H1 (cell line): ENCODE results near the gene CLTCL1. TPM values are rescaled to one million over a fixed set of nuclear protein-coding genes. Genes with fewer than 3 reads are reported as not detected.
A peak's percentile ranks its signal among the peaks of the same experiment; 100 is the strongest.

Source experiments
- CTCF ChIA-PET: fragments of 300-600 bp; sonication (Branson Sonifier 250); formaldehyde crosslinking; loops from one replicate; lab custom pipeline; 2021; ENCODE audit not compliant: partially characterized antibody; lab: Charles Lee
- POLR2A ChIA-PET: fragments of 300-600 bp; sonication (Branson Sonifier 250); formaldehyde crosslinking; loops from one replicate; lab custom pipeline; 2021; ENCODE audit warnings: inconsistent platforms; ENCODE audit not compliant: partially characterized antibody; lab: Charles Lee
- DNase-seq, 2 experiments: peaks; one replicate each; pipeline versions ENCODE4 v3.0.0 to v3.0.0-alpha.2; 2010 to 2022; ENCODE audit warnings: low spot score in 2 of 2, low read depth in 1 of 2, mixed read lengths in 1 of 2
- FAIRE-seq: peaks from 2 replicates; lab custom pipeline; 2011; peaks lifted over from hg19 to GRCh38; lab: Jason Lieb, UNC
- H2AFZ ChIP-seq: 2 replicates; pipeline ENCODE4 v1.8.1; 2012; ENCODE audit warnings: low read length, inconsistent platforms
- H2AK5ac ChIP-seq: 2 replicates; pipeline ENCODE4 v1.6.1; 2013; ENCODE audit warnings: low read depth, low read length
- H2BK120ac ChIP-seq: replicated peaks from 2 replicates; pipeline ENCODE3; 2013; ENCODE audit warnings: low read depth, low read length, inconsistent platforms
- H2BK12ac ChIP-seq: 2 replicates; pipeline ENCODE4 v1.6.1; 2013; ENCODE audit warnings: low read depth, low read length
- H2BK15ac ChIP-seq: 2 replicates; pipeline ENCODE4 v1.6.1; 2013; ENCODE audit warnings: low read length
- H2BK20ac ChIP-seq: 2 replicates; pipeline ENCODE4 v1.6.1; 2013; ENCODE audit warnings: low read length
- H2BK5ac ChIP-seq: 2 replicates; pipeline ENCODE4 v1.6.1; 2013; ENCODE audit warnings: low read depth, low read length
- H3K14ac ChIP-seq: 2 replicates; pipeline ENCODE4 v1.6.1; 2013; ENCODE audit warnings: inconsistent platforms; ENCODE audit not compliant: insufficient read length
- H3K18ac ChIP-seq: 2 replicates; pipeline ENCODE4 v1.6.1; 2013; ENCODE audit warnings: low read length; ENCODE audit errors: extremely low read depth
- H3K23ac ChIP-seq: 2 replicates; pipeline ENCODE4 v1.6.1; 2013; ENCODE audit warnings: inconsistent platforms; ENCODE audit not compliant: insufficient read length
- H3K23me2 ChIP-seq: 2 replicates; pipeline ENCODE4 v1.6.1; 2013; ENCODE audit warnings: low read depth, low read length
- H3K27ac ChIP-seq: 2 replicates; pipeline ENCODE4 v1.6.1; 2011; ENCODE audit warnings: low read depth, low read length, inconsistent platforms
- H3K27me3 ChIP-seq, 4 experiments: replicated peaks in 1 of 4; 1 replicate in 1 of 4; 2 replicates in 3 of 4; pipeline versions ENCODE4 v1.6.1 to v1.8.1; 2011 to 2013; ENCODE audit warnings: low read length in 3 of 4, mild to moderate bottlenecking in 3 of 4, inconsistent platforms in 2 of 4, mixed read lengths in 2 of 4, moderate library complexity in 1 of 4; ENCODE audit not compliant: control insufficient read depth in 3 of 4, insufficient read depth in 3 of 4; ENCODE audit errors: extremely low read depth in 1 of 4
- H3K36me3 ChIP-seq, 4 experiments: 2 replicates each; pipeline versions ENCODE4 v1.6.1 to v1.8.1; 2011 to 2013; ENCODE audit warnings: mild to moderate bottlenecking in 4 of 4, low read length in 3 of 4, moderate library complexity in 2 of 4, control low read depth in 1 of 4, inconsistent platforms in 1 of 4; ENCODE audit not compliant: insufficient read depth in 4 of 4, control insufficient read depth in 2 of 4
- H3K4ac ChIP-seq: replicated peaks from 2 replicates; pipeline ENCODE3; 2013; ENCODE audit warnings: low read length, low read depth, mixed read lengths, inconsistent platforms; ENCODE audit not compliant: insufficient read length
- H3K4me1 ChIP-seq, 4 experiments: replicated peaks in 1 of 4; 1 replicate in 1 of 4; 2 replicates in 3 of 4; pipeline versions ENCODE4 v1.6.1 to v1.8.1; 2011 to 2013; ENCODE audit warnings: low read length in 3 of 4, inconsistent platforms in 2 of 4, mixed read lengths in 1 of 4; ENCODE audit not compliant: insufficient read depth in 4 of 4, control insufficient read depth in 3 of 4
- H3K4me2 ChIP-seq, 2 experiments: 2 replicates each; pipeline versions ENCODE4 v1.6.1 to v1.8.1; 2011 to 2013; ENCODE audit warnings: low read depth in 2 of 2, low read length in 2 of 2, control low read depth in 1 of 2, inconsistent platforms in 1 of 2, mild to moderate bottlenecking in 1 of 2; ENCODE audit not compliant: insufficient read depth in 1 of 2
- H3K4me3 ChIP-seq, 4 experiments: fragments of 200-600, 300-600 bp in 1 of 4; sonication (generic), shearing (Covaris generic), sonication (Bioruptor Twin) in 1 of 4; 2 replicates each; pipeline versions ENCODE4 v1.5.1 to v1.8.1; 2011 to 2016; ENCODE audit warnings: low read length in 4 of 4, low read depth in 3 of 4, control low read depth in 2 of 4, inconsistent platforms in 2 of 4, mild to moderate bottlenecking in 2 of 4, mixed read lengths in 1 of 4, moderate library complexity in 1 of 4; ENCODE audit not compliant: insufficient read depth in 2 of 4; ENCODE audit errors: extremely low read depth in 1 of 4
- H3K56ac ChIP-seq: replicated peaks from 2 replicates; pipeline ENCODE3; 2013; ENCODE audit warnings: low read depth, mild to moderate bottlenecking, mixed read lengths, low read length, inconsistent platforms; ENCODE audit not compliant: insufficient read length
- H3K79me1 ChIP-seq: 2 replicates; pipeline ENCODE4 v1.6.1; 2013; ENCODE audit warnings: low read depth, low read length, control low read depth
- H3K79me2 ChIP-seq, 2 experiments: 2 replicates each; pipeline versions ENCODE4 v1.6.1 to v1.8.1; 2012 to 2013; ENCODE audit warnings: low read length in 2 of 2, mild to moderate bottlenecking in 2 of 2, inconsistent platforms in 1 of 2; ENCODE audit not compliant: insufficient read depth in 2 of 2, control insufficient read depth in 1 of 2
- H3K9ac ChIP-seq, 4 experiments: replicated peaks in 1 of 4; 1 replicate in 1 of 4; 2 replicates in 3 of 4; pipeline versions ENCODE4 v1.6.1 to v1.8.1; 2011 to 2013; ENCODE audit warnings: low read depth in 3 of 4, low read length in 3 of 4, control low read depth in 2 of 4, mild to moderate bottlenecking in 2 of 4, moderate library complexity in 2 of 4, inconsistent platforms in 1 of 4; ENCODE audit errors: extremely low read depth in 1 of 4
- H3K9me3 ChIP-seq, 2 experiments: 2 replicates each; pipeline versions ENCODE4 v1.6.1 to v1.8.1; 2012 to 2013; ENCODE audit warnings: mild to moderate bottlenecking in 2 of 2, moderate library complexity in 2 of 2, control low read depth in 1 of 2, inconsistent platforms in 1 of 2, low read depth in 1 of 2, low read length in 1 of 2, mixed read lengths in 1 of 2; ENCODE audit not compliant: insufficient read depth in 2 of 2
- H4K20me1 ChIP-seq, 2 experiments: replicated peaks in 1 of 2; 2 replicates each; pipeline versions ENCODE3 to v1.8.1; 2011 to 2013; ENCODE audit warnings: inconsistent platforms in 2 of 2, low read length in 2 of 2, mild to moderate bottlenecking in 1 of 2; ENCODE audit not compliant: insufficient read depth in 2 of 2, control insufficient read depth in 1 of 2
- H4K5ac ChIP-seq: 2 replicates; pipeline ENCODE4 v1.6.1; 2013; ENCODE audit warnings: low read length, low read depth, mixed read lengths, inconsistent platforms; ENCODE audit not compliant: insufficient read length
- H4K8ac ChIP-seq: 2 replicates; pipeline ENCODE4 v1.8.0; 2013; ENCODE audit warnings: mild to moderate bottlenecking, moderate library complexity, low read length, inconsistent platforms; ENCODE audit not compliant: insufficient read depth; ENCODE audit errors: extremely low read depth
- H4K91ac ChIP-seq: replicated peaks from 2 replicates; pipeline ENCODE3; 2013; ENCODE audit warnings: low read length, mixed read lengths, inconsistent platforms; ENCODE audit not compliant: insufficient read length
- ASH2L ChIP-seq: fragments of 200-600, 300-600 bp; sonication (generic); IDR thresholded peaks from one replicate; pipeline ENCODE4 v1.7.1; 2017; ENCODE audit warnings: low read length
- BRCA1 ChIP-seq: IDR thresholded peaks from 2 replicates; pipeline ENCODE4 v1.6.1; 2012; ENCODE audit warnings: low read depth, low read length, improper control_type of control experiment
- HDAC2 ChIP-seq, 2 experiments: fragments of 300-600 bp in 1 of 2; sonication (generic) in 1 of 2; IDR thresholded peaks; 2 replicates each; pipeline ENCODE4 v1.6.1; 2011 to 2012; ENCODE audit warnings: low read depth in 2 of 2, low read length in 2 of 2, mild to moderate bottlenecking in 2 of 2, moderate library complexity in 2 of 2, borderline replicate concordance in 1 of 2, inconsistent platforms in 1 of 2
- NRF1 ChIP-seq: IDR thresholded peaks from 2 replicates; pipeline ENCODE4 v1.6.1; 2011; ENCODE audit warnings: mild to moderate bottlenecking, low read depth, low read length, improper control_type of control experiment
- RNF2 ChIP-seq: fragments of 200-900, 300-1000 bp; sonication (generic); IDR thresholded peaks from 2 replicates; pipeline ENCODE4 v1.7.1; 2016; ENCODE audit warnings: borderline replicate concordance, low read depth, mild to moderate bottlenecking, antibody characterized with exemption, low read length; ENCODE audit not compliant: poor library complexity, severe bottlenecking; ENCODE audit errors: missing control alignments
- SP1 ChIP-seq: IDR thresholded peaks from 2 replicates; pipeline ENCODE4 v1.6.1; 2011; ENCODE audit warnings: low read depth, low read length
- TCF12 ChIP-seq: IDR thresholded peaks from 2 replicates; pipeline ENCODE4 v1.6.1; 2011; ENCODE audit warnings: low read depth, mild to moderate bottlenecking, low read length
- ZNF274 ChIP-seq: IDR thresholded peaks from 2 replicates; pipeline ENCODE4 v1.7.0; 2012; ENCODE audit warnings: low read length, borderline replicate concordance; ENCODE audit errors: extremely low read depth
- WGBS, 2 experiments: shearing (Covaris generic) in 1 of 2; methylation state at CpG; one replicate each; pipeline versions ENCODE4 v1.1.6 to v1.1.7; 2013 to 2015; ENCODE audit warnings: low lambda C conversion rate in 2 of 2, mixed read lengths in 2 of 2, inconsistent platforms in 1 of 2, low coverage in 1 of 2, missing lambda C conversion rate in 1 of 2; ENCODE audit not compliant: insufficient replicate concordance in 2 of 2, insufficient coverage in 1 of 2, insufficient read length in 1 of 2; ENCODE audit errors: extremely low coverage in 1 of 2, missing lambda C conversion rate in 1 of 2; 5-methylcytosine and 5-hydroxymethylcytosine counted together
- polyA plus RNA-seq, 7 experiments: library from polyadenylated mRNA; depleted of rRNA in 3 of 7; stranded (reverse) in 5 of 7; unstranded in 2 of 7; fragments of >200 nt in 5 of 7; fragments of 200-250 nt in 2 of 7; gene quantifications; 1 replicate in 5 of 7; 2 replicates in 1 of 7; 4 replicates in 1 of 7; pipeline versions ENCODE4 v1.2.1 to v1.2.3, GENCODE V29; 2011 to 2013; ENCODE audit warnings: missing spikeins in 2 of 7, mixed read lengths in 2 of 7
- total RNA-seq: library from RNA; stranded (reverse); fragmentation: NEBNext Ultra II Directional; extraction: Animal tissue kit (Norgen Biotek cat#: 25700); gene quantifications from 2 replicates; pipeline ENCODE4 v1.2.1, GENCODE V29; 2021
- TF ChIP-seq, protein P1 (sequence below): IDR thresholded peaks from 2 replicates; pipeline ENCODE4 v1.6.1; 2011; ENCODE audit warnings: low read length, improper control_type of control experiment

The CLTCL1 gene
- total and polyA plus RNA-seq, 2 of the 8 experiments (the other 6 are each of a cell fraction or from before 2014, with no cell fraction given): 12.4 to 17.0 TPM

DNA sequence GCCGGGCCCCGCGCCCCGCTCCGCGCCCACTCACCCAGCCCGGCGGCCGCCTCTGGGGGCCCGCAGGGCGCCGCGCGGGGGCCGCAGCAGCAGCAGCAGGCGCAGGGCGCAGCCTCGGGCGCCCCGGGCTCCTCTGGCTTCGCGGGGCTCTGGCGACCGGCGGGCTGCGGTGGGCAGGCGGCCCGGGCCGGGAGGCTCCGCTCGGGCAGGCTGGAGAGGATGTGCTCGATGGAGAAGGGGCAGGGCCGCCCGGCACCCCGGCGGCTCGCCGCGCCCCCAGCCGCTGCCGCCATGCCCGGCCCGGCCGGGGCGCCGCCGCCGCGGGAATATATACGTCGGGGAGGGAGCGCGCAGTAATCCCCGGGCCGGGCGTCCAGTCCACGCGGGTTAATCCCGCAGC lies 141.5 kb downstream of the CLTCL1 start, which contains the start of gene GSC2:
TSS of gene GSC2 (minus strand) at position 302 of the 400 bp plus-strand sequence. CDS start at position 293, 9 bp downstream.
- Histone ChIP-seq H3K14ac (no peak within 1 kb of the TSS), H3K4me2 (peak within 1 kb of the TSS; percentile 40 to 71), H3K9ac (no peak within 1 kb of the TSS; a peak in 1 of 7 replicates), H3K23me2 (peaks cover 7% of the 10 kb centered on the region; the same call in 1 of the 2 replicates), H3K4me1 (peaks cover 0 to 7% (median 5%) of the 10 kb centered on the region in 4 experiments; a peak in 5 of 7 replicates), H3K27ac (no peak within 1 kb of the TSS), H2BK5ac (no peak within 1 kb of the TSS), H2BK15ac (no peak within 1 kb of the TSS), H4K91ac (no peak within 1 kb of the TSS), H2AFZ (peak within 1 kb of the TSS; percentile 65; the same call in 1 of the 2 replicates), H4K20me1 (peaks cover 2 to 12% of the 10 kb centered on the region in 2 experiments), H3K79me2 (no peaks in the 10 kb centered on the region), H2AK5ac (no peak within 1 kb of the TSS), H2BK120ac (no peak within 1 kb of the TSS), H4K5ac (no peak within 1 kb of the TSS), H3K56ac (no peak within 1 kb of the TSS), H3K23ac (no peak within 1 kb of the TSS), H3K36me3 (peaks cover 0 to 12% (median 0%) of the 10 kb centered on the region in 4 experiments; a peak in 1 of 8 replicates), H3K4me3 (peak within 1 kb of the TSS; percentile 3 to 53 (median 14); a peak in 7 of 8 replicates), H3K9me3 (0 out of 4 replicates have a peak, but pooled peaks cover 0 to 6% of the 10 kb centered on the region in 2 experiments), H3K27me3 (peaks cover 52 to 71% (median 62%) of the 10 kb centered on the region in 4 experiments), H2BK20ac (no peak within 1 kb of the TSS), H2BK12ac (peak within 1 kb of the TSS; percentile 75; the same call in 1 of the 2 replicates), H3K4ac (no peak within 1 kb of the TSS), H3K18ac (no peak within 1 kb of the TSS; the same call in 1 of the 2 replicates), H3K79me1 (no peaks in the 10 kb centered on the region), H4K8ac (peak within 1 kb of the TSS; percentile 85)
- no peak for FAIRE-seq
- peak in 1 of 2 experiments; percentile 55 for DNase-seq
- 8% methylated on average over 15 of the region's 59 CpGs; no CpG with 5 or more reads in 1 of the 2 experiments for WGBS, 2 experiments
- POLR2A ChIA-PET: interaction anchor here (2.0 kb wide), 1 partner anchor 9 kb away, joined by 4 read pairs; no protein-coding TSS in a partner anchor
- CTCF ChIA-PET: no interaction called here
- TF ChIP-seq RNF2 (no peak), BRCA1 (no peak), ZNF274 (no peak), TCF12 (no peak), ASH2L (no peak), NRF1 (no peak), SP1 (no peak), HDAC2 (IDR thresholded peaks at IDR 0.05; ENCODE audit: borderline replicate concordance in 1 of 2, low read depth in 2 of 2, low read length in 2 of 2) (no peak)
- TF ChIP-seq, protein P1, sequence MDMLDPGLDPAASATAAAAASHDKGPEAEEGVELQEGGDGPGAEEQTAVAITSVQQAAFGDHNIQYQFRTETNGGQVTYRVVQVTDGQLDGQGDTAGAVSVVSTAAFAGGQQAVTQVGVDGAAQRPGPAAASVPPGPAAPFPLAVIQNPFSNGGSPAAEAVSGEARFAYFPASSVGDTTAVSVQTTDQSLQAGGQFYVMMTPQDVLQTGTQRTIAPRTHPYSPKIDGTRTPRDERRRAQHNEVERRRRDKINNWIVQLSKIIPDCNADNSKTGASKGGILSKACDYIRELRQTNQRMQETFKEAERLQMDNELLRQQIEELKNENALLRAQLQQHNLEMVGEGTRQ: no peak
